Skeletal muscle satellite cell (primary cell): ENCODE measurements around the gene RASSF4.

Experiments used
- H3K27me3 ChIP-seq: 2 replicates; pipeline ENCODE4 v1.7.0; 2013; ENCODE audit warnings: low read length; ENCODE audit not compliant: control insufficient read depth, insufficient read depth
- H3K36me3 ChIP-seq: 2 replicates; pipeline ENCODE4 v1.7.0; 2013; ENCODE audit warnings: mild to moderate bottlenecking, control low read depth, low read length; ENCODE audit not compliant: insufficient read depth
- H3K4me1 ChIP-seq: 2 replicates; pipeline ENCODE4 v1.7.0; 2013; ENCODE audit warnings: low read length; ENCODE audit not compliant: control insufficient read depth, insufficient read depth
- H3K4me2 ChIP-seq: 2 replicates; pipeline ENCODE4 v1.7.0; 2013; ENCODE audit warnings: mild to moderate bottlenecking, low read length
- H3K4me3 ChIP-seq: 2 replicates; pipeline ENCODE4 v1.7.0; 2013; ENCODE audit warnings: low read length
- H3K9ac ChIP-seq: 2 replicates; pipeline ENCODE4 v1.7.0; 2013; ENCODE audit warnings: mild to moderate bottlenecking, low read depth, low read length, moderate library complexity
- H3K9me3 ChIP-seq: replicated peaks from 2 replicates; pipeline ENCODE4 v1.7.0; 2013; ENCODE audit warnings: mild to moderate bottlenecking, control low read depth, low read length

The RASSF4 gene

GRCh38 chr10:44937196-44938005, 22.2 kb upstream of the RASSF4 start:
- Histone ChIP-seq H3K9ac (no peak overlapping the region), H3K9me3 (no peaks in the 10 kb centered on the region), H3K27me3 (no peaks in the 10 kb centered on the region), H3K4me2 (no peak overlapping the region), H3K4me1 (peaks cover 5% of the 10 kb centered on the region), H3K4me3 (no peak overlapping the region), H3K36me3 (no peaks in the 10 kb centered on the region)

- Histone ChIP-seq H3K36me3 (no peaks in the 10 kb centered on the region), H3K27me3 (no peaks in the 10 kb centered on the region), H3K9ac (no peak overlapping the region), H3K4me2 (no peak overlapping the region), H3K4me1 (peaks cover 5% of the 10 kb centered on the region), H3K4me3 (no peak overlapping the region), H3K9me3 (no peaks in the 10 kb centered on the region)
Measured at GRCh38 chr10:44938956-44939355, 20.6 kb upstream of the RASSF4 start.

GRCh38 chr10:44939691-44940401, 19.8 kb upstream of the RASSF4 start:
- H3K9ac ChIP-seq, result no peak overlapping the region
- no peaks in the 10 kb centered on the region for H3K27me3 ChIP-seq
- no peaks in the 10 kb centered on the region for H3K9me3 ChIP-seq
- no peak overlapping the region for H3K4me2 ChIP-seq
- H3K4me3 ChIP-seq, result no peak overlapping the region
- no peaks in the 10 kb centered on the region for H3K36me3 ChIP-seq
- peaks cover 5% of the 10 kb centered on the region for H3K4me1 ChIP-seq

- H3K27me3 ChIP-seq, result no peaks in the 10 kb centered on the region
- no peaks in the 10 kb centered on the region for H3K9me3 ChIP-seq
- no peaks in the 10 kb centered on the region for H3K36me3 ChIP-seq
- no peak overlapping the region for H3K9ac ChIP-seq
- no peak overlapping the region for H3K4me3 ChIP-seq
- H3K4me2 ChIP-seq, result no peak overlapping the region
- no peaks in the 10 kb centered on the region for H3K4me1 ChIP-seq
Measured at GRCh38 chr10:44944354-44944753, 15.2 kb upstream of the RASSF4 start.

- Histone ChIP-seq H3K4me2 (peak overlapping the region; percentile 61), H3K9me3 (no peaks in the 10 kb centered on the region), H3K4me3 (peak overlapping the region; percentile 33), H3K4me1 (no peaks in the 10 kb centered on the region), H3K36me3 (no peaks in the 10 kb centered on the region), H3K9ac (no peak overlapping the region), H3K27me3 (no peaks in the 10 kb centered on the region)
Measured at GRCh38 chr10:44946205-44946604, 13.4 kb upstream of the RASSF4 start.

- H3K4me1 ChIP-seq, result no peaks in the 10 kb centered on the region
- H3K27me3 ChIP-seq, result no peaks in the 10 kb centered on the region
- H3K4me3 ChIP-seq, result no peak overlapping the region
- no peaks in the 10 kb centered on the region for H3K9me3 ChIP-seq
- H3K4me2 ChIP-seq, result no peak overlapping the region
- no peak overlapping the region for H3K9ac ChIP-seq
- H3K36me3 ChIP-seq, result no peaks in the 10 kb centered on the region
Measured at GRCh38 chr10:44947371-44948152, 12.0 kb upstream of the RASSF4 start.

- H3K4me1 ChIP-seq, result no peaks in the 10 kb centered on the region
- no peak overlapping the region for H3K9ac ChIP-seq
- no peaks in the 10 kb centered on the region for H3K27me3 ChIP-seq
- no peak overlapping the region for H3K4me2 ChIP-seq
- H3K9me3 ChIP-seq, result no peaks in the 10 kb centered on the region
- H3K36me3 ChIP-seq, result no peaks in the 10 kb centered on the region
- H3K4me3 ChIP-seq, result no peak overlapping the region
Measured at GRCh38 chr10:44948642-44949041, 11.0 kb upstream of the RASSF4 start.

- Histone ChIP-seq H3K4me2 (no peak overlapping the region), H3K9me3 (no peaks in the 10 kb centered on the region), H3K9ac (no peak overlapping the region), H3K36me3 (no peaks in the 10 kb centered on the region), H3K4me3 (no peak overlapping the region), H3K4me1 (no peaks in the 10 kb centered on the region), H3K27me3 (no peaks in the 10 kb centered on the region)
Measured at GRCh38 chr10:44949127-44949802, 10.3 kb upstream of the RASSF4 start.

GRCh38 chr10:44949915-44950314, 9.7 kb upstream of the RASSF4 start:
- Histone ChIP-seq H3K27me3 (no peaks in the 10 kb centered on the region), H3K36me3 (no peaks in the 10 kb centered on the region), H3K4me3 (no peak overlapping the region), H3K4me1 (no peaks in the 10 kb centered on the region), H3K9me3 (no peaks in the 10 kb centered on the region), H3K4me2 (no peak overlapping the region), H3K9ac (no peak overlapping the region)

GRCh38 chr10:44950326-44951225, 9.0 kb upstream of the RASSF4 start:
- no peaks in the 10 kb centered on the region for H3K4me1 ChIP-seq

More at GRCh38 chr10:44950326-44951225, 9.0 kb upstream of the RASSF4 start:
- H3K27me3 ChIP-seq, result no peaks in the 10 kb centered on the region
- no peak overlapping the region for H3K9ac ChIP-seq
- no peak overlapping the region for H3K4me3 ChIP-seq
- no peaks in the 10 kb centered on the region for H3K9me3 ChIP-seq
- no peaks in the 10 kb centered on the region for H3K36me3 ChIP-seq
- no peak overlapping the region for H3K4me2 ChIP-seq
